ENCODE results near the gene PADI6. TPM values are rescaled to one million over a fixed set of nuclear protein-coding genes. Genes with fewer than 3 reads are reported as not detected.
"Not testable (repeated sequence)": the region's sequence is repeated elsewhere in the genome, so short reads cannot be mapped to it uniquely, and the experiment has no call there.

Gene PADI6
- total RNA-seq, result not detected
- long read RNA-seq, result 0 reads

DNA sequence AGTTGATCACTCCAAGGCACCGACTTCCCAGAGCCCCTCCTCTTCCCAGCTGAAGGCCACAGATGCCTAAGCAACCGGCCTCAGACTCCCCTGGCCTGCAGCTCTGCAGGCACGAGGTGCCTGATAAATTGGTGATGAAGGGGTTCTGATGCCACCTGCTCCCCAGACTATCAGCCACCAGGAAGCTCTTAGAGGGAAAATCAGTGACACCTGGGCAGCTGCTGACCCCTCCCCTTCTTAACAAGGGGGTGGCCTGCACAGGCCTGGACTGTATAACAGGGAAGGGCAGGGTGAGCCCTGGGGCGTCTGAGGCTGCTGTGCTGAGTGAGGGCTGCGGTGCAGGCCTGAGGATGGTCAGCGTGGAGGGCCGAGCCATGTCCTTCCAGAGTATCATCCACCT is at the start of gene PADI6:
Gene PADI6, plus strand, starts transcription at position 301 of the 400 bp plus-strand sequence. Its CDS starts 50 bp downstream, at position 351.
- intact Hi-C loops (cut with DNase I), result no loop called here
- ATAC-seq (no peak), DNase-seq (no peak)

DNA sequence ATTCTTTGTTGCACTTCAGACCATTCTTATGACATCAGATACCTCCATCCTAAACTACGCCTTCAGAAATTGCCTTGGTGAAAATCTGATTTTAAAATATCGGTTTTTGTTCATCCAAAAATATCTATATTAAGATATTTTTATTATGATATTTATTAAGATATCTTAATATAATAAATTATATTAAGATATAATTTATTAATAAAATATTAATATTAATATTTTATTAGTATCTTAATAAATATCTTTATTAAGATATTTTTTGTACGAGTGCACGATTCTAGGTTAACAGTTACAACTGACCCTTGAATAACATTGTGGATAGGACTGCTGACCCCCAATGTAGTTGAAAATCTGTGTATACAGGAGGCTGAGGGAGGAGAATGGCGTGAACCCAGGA is 43.1 kb upstream of the PADI6 start:
- intact Hi-C loops (cut with DNase I), result no loop called here
- no peak for ATAC-seq
- no peak for DNase-seq

DNA sequence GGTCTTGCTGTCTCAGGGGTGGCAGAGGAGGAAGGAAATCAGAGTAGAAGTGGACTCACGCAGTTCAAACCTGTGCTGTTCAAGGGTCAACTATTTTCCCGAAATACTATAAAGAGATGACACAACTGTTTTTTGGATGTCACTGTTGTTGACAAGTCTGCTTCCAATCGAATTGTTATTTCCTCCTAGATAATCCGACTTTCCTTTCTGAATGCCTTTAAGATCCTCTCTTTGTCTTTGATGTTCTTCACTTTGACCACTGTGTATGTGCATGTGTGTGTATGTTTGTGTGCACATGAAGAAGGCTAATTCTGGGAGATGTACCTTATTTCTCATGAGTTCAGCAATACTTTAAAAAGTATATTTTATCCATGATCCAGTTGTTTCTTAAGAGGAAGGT is 42.4 kb upstream of the PADI6 start:
- intact Hi-C loops (cut with DNase I), result loop anchor here in 1 of 2 donors (10.0 kb wide), 1 partner anchor 205 kb away; no protein-coding TSS in a partner anchor
- DNase-seq (no peak), ATAC-seq (no peak)

DNA sequence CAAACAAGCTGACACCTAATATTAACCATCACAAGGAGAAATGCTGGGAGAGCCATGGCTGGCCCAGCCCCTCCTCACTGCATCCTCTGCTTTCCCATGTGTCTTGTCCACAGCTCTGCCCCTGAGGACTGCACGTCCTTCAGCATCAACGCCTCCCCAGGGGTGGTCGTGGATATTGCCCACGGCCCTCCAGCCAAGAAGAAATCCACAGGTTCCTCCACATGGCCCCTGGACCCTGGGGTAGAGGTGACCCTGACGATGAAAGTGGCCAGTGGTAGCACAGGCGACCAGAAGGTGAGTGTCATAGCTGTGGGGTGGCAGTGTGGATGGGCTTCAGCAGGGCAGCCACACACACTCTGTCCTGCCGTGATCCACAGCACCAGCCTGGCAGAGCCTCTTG is 41.1 kb upstream of the PADI6 start:
- DNase-seq (no peak), ATAC-seq (no peak)
- intact Hi-C loops (cut with DNase I), result loop anchor here in 1 of 2 donors (10.0 kb wide), 1 partner anchor 206 kb away; no protein-coding TSS in a partner anchor

DNA sequence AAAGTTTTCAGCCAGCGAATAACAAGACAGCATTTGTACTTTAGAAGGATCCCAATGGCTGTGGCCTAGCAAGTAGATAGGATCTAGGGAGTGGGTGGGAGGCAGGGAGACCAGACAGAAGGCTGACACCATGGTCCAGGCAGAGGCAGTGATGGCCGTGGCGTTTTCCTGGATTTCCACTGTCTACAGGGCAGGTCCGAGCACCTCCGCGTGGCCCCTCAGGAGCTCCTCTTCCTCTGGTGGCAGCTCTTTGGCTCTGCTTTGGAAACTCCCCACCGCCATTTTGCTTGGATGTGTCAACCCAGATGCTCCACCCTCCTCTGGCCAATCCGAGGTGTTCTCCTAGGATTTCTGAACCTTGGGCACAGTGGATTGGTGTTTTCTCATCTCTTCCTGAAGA is 38.9 kb upstream of the PADI6 start:
- DNase-seq (no peak), ATAC-seq (no peak)
- intact Hi-C loops (cut with DNase I), result loop anchor here in 1 of 2 donors (10.0 kb wide), 1 partner anchor 208 kb away; no protein-coding TSS in a partner anchor

DNA sequence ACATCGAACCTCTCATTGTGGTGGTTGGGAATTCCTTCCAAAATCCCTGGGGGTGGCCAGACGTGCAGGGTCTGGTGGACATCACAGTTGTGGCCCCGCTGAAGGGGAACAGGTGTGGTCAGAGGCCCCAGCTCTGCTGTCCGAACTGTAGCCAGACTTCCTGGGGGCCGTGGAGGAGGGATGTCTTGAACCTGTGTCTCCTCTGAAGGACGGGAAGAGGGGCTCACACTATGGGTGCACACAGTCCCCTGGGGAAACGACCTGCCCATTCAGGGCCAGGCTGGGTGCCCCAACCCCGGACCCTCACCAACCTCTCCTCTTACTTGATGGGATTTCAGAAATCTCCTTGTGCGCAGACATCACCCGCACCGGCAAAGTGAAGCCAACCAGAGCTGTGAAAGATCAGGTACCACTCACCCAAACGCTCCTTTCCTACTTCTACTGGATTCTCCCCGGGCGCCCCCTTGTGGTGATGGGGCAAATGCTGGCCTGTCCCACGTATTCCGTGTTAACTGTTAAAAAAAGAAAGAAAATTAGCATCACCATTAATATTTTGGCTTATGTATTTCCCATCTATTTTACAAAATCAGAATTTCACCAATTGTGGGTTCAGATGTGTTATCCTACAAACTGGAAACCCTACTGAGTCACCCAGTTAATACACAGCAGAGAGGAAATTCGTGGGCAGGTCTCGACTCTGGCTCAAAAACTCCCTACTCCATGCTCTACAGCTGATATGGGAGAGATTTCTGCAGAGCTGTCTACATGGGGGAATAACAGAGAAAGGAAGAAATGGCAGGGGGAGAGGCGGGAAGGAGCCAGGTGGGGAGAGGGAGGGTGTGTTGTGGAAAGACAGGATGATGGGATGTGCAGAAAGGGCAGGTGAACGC is 35.9 kb upstream of the PADI6 start:
- intact Hi-C loops (cut with DNase I), result loop anchor here (5.0 to 10.0 kb wide), 2 partner anchors 211 to 214 kb away; no protein-coding TSS in a partner anchor
- DNase-seq (peak; percentile 62), ATAC-seq (peak in 1 of 2 donors; percentile 57)

DNA sequence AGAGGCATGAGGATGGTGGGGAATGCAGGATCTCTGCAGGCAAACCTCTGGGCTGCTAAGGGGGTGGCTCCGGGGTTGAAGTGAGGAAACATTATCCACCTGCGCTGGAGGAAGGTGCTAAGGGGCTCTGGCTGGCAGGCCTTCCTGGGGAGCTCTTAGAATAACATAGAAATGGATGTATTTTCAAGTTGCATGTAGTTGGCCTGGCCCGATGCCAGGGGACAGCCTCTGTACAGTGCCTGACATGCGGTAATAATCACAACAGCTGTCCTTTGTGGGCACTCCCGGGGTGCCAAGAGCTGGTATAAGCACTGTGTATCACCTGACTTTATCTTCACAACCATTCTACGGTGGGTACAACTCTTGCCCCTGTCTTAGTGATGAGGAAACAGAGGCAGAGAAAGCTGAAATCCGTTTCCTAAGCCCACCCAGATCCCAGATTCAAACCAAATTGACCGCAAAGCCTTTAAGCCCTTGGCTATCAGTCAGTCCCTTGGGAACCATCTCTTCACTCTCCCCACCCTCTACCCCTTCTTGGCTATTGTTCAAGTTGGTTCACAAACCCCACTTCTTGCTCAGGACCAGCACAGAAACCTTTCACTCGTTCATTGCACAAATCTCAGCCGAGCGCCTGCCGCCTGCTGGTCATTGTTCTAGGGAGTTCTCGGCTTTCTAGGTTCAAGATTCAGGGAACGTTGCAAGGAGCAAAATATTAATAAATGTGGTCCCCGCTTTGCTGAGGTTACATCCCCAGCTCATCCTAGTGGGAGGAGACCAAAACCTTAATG is 33.1 kb upstream of the PADI6 start:
- intact Hi-C loops (cut with DNase I), result loop anchor here (5.0 to 10.0 kb wide), 2 partner anchors 214 to 217 kb away; no protein-coding TSS in a partner anchor
- ATAC-seq (no peak), DNase-seq (no peak)

DNA sequence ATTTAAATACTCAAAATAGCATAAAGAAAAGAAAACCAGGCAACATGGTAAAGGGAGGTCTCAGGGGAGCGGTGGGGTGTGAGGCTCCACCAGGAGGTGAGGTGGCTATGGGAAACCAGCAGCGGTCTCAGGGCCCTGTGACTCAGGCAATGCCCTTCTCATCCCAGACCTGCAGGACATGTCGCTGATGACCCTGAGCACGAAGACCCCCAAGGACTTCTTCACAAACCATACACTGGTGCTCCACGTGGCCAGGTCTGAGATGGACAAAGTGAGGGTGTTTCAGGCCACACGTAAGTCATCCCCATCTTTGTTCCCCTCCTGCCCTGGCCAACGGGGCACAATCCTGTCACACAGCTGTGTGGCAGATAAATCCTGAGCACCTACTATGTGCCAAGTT is 32.5 kb upstream of the PADI6 start:
- no peak for DNase-seq
- intact Hi-C loops (cut with DNase I), result loop anchor here (5.0 to 10.0 kb wide), 2 partner anchors 215 to 217 kb away; no protein-coding TSS in a partner anchor

DNA sequence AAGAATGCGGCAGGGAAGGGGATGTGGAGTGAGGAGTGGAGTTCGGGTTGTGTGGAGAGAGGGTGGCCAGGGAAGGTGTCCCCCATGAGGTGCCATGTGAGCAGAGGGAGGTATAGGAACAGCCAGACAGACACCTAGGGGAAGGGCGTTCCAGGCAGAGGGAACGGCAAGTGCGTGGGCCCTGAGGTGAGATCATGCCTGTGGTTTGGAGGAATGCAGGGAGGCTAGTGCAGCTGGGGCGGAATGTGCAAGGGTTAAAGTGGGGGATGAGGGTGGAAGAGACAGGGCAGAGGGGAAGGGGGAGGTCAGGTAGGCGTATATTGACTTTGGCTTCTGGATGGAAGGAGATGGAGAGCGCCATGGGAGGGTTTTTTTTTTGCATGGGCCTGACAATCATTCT is 31.6 kb upstream of the PADI6 start:
- intact Hi-C loops (cut with DNase I), result no loop called here
- DNase-seq, result no peak

More for the DNA sequence above, 32.5 kb upstream of the PADI6 start:
- ATAC-seq, result no peak

DNA sequence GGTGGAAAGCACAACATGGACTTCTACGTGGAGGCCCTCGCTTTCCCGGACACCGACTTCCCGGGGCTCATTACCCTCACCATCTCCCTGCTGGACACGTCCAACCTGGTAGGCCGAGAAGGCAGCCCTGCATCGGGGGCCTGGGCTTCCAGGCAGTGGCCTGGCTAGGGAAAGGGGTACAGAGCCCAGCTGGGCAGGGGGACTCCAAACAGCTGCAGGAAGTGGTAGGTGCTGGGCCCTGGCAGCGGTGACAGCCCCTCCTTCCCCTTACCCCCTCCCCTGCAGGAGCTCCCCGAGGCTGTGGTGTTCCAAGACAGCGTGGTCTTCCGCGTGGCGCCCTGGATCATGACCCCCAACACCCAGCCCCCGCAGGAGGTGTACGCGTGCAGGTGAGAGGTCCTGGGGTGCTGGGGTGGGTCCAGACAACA is 30.0 kb upstream of the PADI6 start:
- intact Hi-C loops (cut with DNase I), result no loop called here
- DNase-seq, result no peak
- ATAC-seq, result no peak

More for the DNA sequence above, 31.6 kb upstream of the PADI6 start:
- no peak for ATAC-seq

DNA sequence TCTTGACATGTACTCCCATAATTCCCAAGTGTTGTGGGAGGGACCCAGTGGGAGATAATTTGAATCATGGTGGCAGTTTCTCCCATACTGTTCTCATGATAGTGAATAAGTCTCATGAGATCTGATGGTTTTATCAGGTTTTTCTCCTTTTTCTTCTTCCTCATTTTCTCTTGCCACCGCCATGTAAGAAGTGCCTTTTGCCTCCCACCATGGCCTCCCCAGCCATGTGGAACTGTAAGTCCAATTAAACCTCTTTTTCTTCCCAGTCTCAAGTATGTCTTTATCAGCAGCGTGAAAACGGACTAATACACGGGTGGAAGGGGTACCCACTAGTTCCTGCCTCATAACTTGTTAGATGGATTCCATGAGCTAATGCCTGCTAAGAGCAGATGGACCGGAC is 26.5 kb upstream of the PADI6 start:
- ATAC-seq; DNase-seq; intact Hi-C loops (cut with DNase I): not testable (repeated sequence)

DNA sequence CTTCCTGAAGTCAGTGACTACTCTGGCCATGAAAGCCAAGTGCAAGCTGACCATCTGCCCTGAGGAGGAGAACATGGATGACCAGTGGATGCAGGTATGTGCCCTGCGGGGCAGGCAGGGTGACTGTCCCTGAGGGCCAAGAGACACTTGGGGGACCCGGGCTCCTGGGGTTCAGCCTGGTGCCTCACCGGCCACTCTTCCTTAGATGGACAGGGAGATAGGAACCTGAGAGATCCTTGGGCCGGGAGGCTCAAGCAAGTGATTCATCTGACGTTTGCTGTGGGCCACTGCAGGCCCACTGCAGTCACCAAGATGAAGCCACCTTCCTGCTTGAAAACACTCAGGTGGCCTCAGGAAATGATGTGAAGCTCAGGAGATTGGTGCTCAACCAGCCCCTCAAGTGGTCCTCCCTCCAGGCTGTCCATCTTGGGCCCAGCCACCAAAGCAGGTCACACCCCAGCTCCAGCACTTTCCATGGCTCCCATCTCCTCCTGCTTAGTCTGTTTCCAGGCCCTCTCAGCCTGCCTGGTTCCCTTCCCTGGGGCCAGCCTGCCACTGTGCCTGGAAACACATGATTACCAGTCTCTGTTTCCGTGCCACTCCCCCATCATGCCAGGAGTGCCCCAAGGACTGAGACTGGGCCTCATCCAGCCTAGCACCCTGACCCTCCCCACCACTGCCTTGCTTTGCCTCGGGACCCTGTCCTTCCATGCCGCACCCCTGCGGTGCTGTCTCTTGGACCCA is 25.8 kb upstream of the PADI6 start:
- intact Hi-C loops (cut with DNase I), result no loop called here

DNA sequence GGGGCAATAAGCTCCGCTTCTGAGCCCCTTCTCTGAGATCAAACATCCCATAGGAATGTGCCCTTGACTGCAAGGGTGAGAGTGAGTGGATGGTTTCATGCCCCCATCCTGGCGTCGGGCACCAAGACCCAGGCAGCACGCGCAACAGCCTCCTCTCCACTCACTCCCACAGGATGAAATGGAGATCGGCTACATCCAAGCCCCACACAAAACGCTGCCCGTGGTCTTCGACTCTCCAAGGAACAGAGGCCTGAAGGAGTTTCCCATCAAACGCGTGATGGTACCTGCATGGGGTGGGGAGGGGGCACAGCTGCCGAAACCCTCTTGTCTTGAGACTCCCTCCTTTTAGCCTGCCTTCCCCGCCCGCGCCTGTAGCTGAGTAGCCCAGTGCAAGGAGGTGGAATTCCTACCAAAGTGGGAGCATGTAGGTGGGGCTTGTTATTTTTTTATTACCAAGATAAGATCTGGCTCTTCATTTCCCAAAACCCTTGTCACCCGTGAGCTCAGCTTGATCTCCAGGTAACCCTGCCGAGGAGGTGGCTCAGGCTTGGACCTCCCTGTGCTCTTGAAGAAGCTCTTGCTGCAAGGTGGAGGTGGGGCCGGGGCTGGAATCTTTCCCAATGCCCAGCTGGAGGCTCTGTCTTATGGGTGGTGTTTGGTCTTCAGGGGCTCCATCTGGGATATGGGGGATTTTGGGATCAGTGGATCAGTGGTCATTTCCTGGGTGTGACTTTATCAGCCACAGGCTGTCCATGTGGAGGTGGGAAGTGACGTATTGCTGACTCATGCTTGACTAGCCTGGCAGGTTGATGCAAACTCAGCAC is 24.0 kb upstream of the PADI6 start:
- DNase-seq, result no peak
- ATAC-seq, result no peak
- intact Hi-C loops (cut with DNase I), result no loop called here

More for the DNA sequence above, 25.8 kb upstream of the PADI6 start:
- ATAC-seq (no peak), DNase-seq (no peak)

DNA sequence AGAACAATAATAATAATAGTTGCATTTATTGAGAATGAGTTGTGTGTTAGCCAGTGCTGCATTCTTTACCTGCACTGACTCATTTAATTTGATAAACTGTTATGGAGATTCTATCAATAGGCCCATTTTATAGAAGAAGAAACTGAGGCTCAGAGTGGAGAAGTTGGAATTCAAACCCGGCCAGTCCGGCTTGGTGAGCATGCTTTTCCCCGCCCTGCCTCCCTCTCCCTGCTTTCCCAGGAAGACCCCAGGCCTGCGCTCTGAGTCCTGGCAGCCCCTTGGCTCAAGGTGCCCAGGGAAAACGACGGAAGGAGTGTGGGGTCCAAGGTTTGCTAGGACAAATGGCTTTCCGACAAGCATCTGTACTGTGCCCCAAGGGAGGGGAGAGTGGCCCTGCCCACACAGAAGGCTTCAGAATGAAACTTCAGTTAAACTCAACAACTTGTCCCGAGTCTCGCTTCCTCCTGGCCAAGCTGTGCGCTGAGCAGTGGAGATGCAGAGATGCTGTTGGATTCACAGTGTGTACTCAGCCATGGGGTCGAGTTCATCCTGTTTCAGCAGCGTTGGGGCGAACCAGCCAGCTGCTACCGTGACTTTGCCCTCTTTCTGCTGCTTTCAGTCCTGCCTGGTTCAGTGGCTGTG is 23.3 kb upstream of the PADI6 start:
- no peak for ATAC-seq
- intact Hi-C loops (cut with DNase I), result no loop called here
- no peak for DNase-seq

DNA sequence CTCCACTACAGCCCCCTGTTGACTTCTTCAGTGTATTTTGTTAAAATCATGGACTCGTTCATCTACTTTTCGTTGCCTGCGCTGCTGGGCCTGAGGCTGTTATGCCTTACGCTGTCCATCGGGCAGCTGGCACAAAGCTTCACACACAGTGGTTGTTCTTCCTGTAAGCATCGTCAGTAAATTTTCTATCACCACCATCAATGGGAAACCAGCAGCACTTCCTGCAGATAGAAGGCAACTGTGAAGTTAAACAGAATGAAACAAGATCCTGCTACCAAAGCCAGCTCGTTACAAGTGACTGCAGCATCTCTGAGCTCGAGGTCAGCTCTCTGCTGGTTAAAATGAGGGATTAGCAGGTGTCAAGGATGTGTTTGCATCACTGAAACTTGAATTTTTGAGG is 21.9 kb upstream of the PADI6 start:
- no peak for ATAC-seq
- intact Hi-C loops (cut with DNase I), result no loop called here
- DNase-seq, result no peak

DNA sequence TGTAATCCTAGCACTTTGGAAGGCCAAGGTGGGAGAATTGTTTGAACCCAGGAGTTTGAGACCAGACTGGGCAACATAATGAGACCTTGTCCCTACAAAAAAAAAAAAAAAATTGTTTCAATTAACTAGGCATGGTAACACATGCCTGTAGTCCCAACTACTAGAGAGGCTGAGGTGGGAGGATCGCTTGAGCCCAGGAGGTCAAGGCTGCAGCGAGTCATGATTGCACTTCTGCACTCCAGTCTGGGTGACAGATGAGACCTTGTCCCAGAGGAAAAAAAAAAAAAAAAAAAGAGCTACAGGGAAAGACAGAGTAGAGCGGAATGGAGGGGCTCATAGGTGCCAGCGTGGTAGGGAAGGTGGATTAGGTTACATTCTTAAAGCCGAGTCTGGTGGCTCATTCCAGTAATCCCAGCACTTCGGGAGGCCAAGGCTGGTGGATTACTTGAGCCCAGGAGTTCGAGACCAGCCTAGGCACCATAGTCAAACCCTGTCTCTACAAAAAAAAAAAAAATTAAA is 21.0 kb upstream of the PADI6 start:
- intact Hi-C loops (cut with DNase I), result no loop called here
- ATAC-seq, result no peak
- no peak for DNase-seq

DNA sequence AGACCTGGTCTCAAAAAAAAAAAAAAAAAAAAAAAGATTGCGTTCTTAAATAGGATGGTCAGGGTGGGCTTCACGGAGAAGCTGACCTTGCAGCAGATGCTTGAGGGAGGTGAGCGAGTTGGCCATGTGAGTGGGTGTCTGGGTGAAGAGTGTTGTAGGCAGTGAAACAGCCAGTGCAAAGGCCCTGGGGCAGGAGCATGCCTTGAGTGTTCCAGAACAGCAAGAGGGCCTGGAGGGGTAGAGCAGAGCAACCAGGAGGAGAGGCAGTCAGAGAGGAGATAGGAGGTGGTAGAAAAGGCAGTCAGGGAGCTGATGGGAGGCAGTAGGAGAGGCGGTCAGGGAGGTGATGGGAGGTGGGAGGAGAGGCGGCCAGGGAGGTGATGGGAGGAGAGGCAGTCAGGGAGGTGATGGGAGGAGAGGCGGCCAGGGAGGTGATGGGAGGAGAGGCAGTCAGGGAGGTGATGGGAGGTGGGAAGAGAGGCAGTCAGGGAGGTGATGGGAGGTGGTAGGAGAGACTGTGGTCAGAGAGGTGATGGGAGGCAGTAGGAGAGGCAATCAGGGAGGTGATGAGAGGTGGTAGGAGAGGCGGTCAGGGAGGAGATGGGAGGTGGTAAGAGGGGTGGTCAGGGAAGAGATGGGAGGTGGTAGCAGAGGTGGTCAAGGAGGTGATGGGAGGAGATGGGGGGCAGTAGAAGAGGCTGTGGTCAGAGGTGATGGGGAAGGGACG is 20.2 kb upstream of the PADI6 start:
- ATAC-seq, result no peak
- intact Hi-C loops (cut with DNase I), result no loop called here
- no peak for DNase-seq

All from left cardiac atrium (tissue), 4 donors.